ENCODE measurements around the gene EGR1.

The EGR1 gene

DNA sequence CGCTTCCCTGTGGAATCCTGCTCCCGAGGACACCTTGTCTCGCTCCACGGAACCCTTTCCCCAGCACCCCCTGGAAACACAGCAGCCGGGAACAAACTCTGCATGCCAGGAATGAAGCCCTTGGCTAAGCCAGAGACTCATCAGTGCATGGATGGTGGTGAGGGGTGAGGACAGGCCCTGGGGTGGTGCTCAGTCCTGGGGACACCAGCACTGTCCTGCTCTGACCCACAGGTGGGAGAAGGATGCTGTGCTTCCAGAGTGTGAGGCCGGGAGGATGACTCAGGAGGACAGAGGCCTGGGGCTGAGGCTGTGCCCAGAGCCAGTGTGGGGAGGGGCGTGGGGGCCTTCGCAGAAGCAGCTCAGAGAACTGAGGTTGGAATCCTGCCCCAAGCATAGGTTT lies 11.2 kb upstream of the EGR1 start:
- DNase-seq, result no peak

DNA sequence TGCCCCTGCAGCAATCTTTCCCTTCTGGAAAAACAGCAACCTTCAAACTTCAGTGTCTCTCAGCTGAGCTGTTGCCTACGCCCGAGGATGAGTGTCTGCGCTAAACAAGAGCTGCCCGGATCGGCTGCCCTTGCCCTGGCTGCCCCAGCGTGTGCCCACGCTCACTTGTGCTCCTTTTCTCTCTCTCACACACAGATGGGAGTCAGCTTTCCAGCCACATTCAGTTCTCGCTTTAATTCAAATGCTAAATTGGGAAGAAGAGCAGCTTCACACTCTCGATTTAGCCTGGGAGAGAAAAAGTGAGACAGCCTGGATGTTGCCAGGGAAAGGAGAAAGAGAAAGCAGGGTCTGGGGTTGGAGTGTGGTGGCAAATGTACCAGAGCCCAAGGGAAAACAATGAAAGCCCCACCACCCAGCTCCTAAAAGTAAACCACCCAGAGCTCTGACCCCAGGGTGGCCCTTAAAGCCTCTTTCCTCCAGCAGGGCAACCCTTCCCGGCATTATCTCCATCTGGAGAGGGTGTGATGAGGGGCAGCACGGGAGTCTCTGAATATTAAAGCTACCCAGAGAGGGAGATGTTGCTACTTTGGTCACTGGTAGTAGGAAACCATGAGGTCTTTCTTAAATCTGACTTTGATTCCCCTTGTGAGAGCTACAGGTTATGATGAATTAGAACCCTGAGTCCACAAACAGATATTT lies 9.9 kb upstream of the EGR1 start:
- no peak for DNase-seq

DNA sequence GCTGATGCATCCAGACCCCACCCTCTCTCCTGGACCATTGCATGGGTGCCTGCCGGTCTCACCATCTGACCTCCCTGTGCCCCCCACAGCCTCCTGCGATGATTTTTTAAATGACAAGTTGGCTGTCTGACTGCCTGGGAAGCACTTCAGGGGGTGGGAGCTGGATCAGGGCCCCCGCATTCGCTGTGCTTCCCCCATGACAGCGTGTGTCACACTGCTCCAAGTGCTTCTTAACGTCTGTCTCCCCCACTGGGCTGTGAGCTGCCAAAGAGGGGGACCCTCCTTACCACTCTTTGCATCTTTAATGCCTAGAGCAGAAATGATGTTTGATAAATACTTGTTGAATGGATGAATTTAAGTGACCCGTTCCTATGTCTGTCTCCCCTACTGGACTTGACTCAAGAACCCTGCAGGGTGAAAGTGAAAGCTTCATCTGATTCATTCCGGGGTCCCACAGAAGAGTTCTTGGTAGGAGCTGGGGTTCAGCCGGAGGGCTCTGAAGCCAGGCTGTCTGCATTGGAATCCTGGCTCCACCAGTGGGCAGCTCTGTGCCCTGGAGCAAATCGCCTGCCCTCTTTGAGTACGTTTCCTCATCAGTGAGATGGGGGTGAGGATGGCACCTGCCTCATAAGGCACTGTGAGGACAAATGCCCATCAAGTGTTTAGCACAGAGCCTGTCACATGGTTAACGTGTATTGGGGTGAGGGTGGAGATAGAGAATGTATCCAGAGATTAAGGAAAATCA lies 7.6 kb upstream of the EGR1 start:
- DNase-seq, result no peak

DNA sequence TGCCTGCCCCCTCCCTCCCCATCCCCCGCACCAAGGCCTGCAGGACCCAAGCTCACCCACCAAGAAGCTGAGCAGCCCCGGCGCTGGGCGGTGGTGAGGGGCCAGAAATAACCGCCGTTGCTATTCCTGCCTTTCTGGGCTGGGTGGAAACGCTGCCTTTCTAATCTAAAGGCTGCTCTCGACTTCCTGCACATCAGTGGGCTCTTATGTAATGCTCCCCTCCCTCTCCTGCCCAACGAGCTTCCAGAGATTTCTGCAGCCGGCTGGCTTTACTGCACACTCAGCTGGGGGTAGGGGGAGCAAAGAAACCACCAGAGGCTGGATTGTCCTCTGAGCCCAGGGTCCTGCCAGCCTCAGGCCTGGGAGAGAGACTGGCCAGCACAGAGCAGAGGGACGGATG lies 6.9 kb upstream of the EGR1 start:
- DNase-seq, result no peak

DNA sequence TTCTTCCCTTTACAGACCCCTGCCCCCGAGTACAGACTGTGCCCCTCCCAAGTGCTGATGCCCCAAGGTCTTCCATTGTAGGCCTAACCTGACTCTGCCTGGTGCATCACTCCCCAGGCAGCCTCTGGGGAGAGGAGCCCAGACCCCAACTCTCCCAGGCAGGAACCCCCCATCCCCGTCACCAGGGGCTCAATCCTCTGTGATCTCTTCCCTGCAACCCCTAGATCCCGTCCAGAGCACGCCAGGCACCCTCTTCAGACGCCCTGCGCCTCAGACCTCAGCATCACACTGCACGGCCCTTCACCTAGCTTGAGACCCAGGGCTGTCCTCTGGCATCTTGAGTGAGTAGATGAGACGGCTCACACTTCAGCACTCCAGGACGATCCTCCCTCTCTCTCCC lies 6.4 kb upstream of the EGR1 start:
- no peak for DNase-seq

DNA sequence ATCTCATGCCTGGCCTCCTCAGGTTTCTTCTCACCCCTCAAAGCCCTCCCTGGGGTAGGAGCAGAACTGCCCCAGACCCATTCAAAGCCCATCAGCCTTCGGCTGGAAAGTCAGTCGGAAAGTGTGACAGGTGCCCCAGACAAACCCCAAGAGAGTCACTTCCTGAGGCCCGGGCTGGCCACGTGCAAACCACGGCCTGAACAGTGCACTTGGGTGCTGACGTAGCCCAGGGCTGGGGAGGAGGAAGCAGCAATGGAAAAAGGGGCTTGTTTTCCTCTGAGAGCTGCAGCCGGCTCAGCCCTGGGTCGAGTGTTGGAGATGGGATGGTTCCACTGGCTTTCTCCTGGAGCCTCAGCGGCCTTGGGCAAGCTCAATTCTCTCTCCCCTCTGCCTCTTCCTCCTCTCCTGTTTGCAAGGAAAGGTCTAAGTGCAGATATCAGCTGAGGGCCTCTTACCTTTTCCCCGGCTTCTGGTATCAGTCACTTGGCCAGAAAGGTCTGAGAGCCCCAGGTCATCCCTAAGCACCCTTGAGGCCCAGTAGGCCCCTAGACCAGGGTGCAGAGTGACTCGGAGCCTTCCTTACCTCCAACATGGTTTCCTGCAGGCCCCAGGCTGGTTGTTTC lies 5.9 kb upstream of the EGR1 start:
- DNase-seq, result peak; percentile 84

DNA sequence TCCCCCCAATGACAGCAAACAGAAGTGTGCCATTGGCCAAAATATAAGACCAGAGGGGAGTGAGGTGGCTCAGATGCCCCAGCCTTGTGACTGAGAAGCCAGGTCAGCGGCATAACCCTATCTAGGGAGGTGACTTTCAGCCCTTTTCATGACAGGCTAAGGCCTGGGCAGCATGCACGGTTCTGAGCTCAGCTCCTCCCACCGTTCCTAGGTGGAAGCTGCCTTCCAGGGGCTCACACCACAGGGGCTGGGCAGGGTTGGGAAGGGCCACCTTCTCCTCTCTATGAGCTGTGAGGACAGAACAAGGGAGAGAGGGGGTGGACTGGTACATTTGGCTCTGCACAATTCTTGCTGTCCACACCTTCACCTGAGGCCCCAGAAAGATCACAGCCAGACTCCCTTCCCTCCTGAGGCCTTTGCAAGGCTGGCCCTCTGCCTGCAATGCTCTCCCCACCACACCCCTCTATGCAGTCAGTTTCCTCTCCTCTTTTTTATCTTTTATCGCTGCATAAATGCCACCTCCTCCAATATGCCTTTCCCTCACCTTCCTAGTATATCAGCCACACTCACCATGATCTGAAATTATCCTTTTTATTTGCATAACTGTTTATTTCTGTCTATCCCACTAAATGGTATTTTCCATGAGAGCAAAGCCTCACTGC lies 5.1 kb upstream of the EGR1 start:
- DNase-seq, result no peak

DNA sequence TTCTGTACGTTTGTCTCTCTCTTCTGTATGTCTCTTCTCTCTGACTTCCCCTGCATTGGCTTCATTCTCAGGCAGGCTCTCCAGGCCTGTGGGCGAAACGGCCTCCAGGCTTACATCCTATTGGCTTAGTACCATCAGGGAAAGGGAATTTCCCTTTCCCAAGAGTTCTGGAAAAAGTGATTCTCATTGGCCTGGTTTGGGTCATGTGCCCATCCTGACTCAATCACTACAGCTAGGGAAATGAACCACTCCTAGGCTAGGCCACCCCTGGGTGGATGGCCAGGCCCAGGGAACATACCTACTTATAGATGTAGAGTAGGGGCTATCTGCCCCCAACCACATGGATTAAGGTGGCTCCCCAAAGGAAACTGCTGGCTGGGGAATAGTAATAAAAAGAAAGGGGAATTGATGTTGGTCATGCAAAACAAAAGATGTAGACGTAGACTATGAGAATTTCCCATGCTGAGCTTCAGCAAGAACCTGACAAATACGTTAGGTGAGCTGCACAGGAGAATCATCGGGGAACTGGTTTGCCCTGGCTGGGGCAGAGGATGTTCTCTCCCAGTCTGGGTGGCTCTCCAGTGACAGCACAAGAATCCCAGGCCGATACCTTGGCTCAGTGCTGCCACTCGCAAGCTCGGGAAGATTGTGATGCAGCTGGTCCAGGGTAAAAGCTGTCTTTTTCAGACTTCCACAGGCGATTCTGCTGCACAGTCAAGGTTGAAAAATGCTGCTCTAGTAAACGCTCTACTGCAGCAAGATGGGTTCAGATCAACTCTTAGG lies 3.7 kb upstream of the EGR1 start:
- no peak for DNase-seq

DNA sequence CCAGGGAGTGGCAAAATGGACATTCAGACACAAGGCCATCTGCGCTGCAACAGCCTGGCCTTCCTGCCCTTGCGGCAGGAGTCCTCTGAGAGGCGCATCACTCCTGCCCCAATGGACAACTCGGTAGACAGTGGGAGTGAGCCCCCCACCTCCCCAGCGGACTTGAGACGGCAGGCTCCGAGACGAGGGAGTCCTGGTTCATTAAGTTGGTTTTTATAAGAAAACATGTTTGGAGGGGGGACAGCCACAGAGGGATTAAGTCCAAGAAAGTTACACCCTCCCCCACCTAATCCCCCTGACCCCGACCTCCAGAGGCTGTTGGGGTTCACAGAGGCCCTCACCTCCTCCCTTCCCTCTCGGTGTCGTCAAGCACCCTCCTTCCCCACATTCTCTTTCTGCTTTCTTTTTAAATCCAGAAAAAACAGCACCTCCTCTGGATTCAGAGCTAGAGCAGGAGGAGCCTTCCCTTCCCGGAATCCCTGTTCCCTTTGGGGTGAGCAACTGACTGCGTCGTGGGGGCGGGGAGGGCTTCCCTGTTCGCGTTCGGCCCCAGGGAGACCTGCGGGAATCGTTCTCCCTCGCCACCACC lies 1.8 kb upstream of the EGR1 start:
- DNase-seq, result peak; percentile 44

DNA sequence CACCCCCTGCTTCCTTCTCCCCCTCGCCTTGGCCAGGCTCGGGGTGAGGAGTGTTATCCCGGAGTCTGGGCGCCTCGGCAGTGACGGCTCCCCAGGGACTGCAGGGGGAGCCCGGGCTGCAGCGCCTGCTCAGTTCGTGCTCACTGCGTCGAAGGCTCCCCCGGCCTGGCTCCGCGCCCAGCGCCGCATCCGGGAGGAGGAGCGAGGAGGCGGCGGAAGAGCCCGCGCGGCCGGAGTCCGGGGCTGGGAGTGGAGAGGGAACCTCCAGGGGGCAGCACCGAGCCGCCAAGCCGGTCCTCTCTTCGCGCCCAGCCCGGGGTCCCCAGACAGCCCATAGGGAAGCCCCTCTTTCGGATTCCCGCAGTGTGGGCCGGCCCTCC lies 1.3 kb upstream of the EGR1 start:
- DNase-seq, result peak; percentile 93

DNA sequence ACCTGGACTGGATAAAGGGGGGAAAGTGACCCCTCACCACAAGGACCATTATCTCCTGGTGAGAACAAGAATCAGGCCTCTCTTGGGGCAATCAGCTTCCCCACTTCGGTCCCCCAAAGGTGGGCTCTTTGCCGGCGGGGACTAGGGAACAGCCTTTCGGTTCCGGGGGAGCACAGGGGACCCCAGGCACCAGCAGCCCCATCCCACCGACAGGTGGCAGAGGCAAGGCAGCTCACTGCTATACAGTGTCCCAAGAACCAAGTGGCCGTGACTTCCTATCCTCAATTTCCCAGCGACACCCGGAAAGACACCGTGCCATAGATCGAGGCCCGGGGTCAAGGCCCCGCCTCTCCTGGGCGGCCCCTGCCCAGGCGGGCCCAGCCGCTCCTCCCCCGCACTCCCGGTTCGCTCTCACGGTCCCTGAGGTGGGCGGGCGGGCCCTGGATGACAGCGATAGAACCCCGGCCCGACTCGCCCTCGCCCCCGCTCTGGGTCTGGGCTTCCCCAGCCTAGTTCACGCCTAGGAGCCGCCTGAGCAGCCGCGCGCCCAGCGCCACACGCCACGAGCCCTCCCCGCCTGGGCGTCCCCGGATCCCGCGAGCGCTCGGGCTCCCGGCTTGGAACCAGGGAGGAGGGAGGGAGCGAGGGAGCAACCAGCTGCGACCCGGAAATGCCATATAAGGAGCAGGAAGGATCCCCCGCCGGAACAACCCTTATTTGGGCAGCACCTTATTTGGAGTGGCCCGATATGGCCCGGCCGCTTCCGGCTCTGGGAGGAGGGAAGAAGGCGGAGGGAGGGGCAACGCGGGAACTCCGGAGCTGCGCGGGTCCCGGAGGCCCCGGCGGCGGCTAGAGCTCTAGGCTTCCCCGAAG lies 655 bp upstream of the EGR1 start:
- peak; percentile 98 for DNase-seq

DNA sequence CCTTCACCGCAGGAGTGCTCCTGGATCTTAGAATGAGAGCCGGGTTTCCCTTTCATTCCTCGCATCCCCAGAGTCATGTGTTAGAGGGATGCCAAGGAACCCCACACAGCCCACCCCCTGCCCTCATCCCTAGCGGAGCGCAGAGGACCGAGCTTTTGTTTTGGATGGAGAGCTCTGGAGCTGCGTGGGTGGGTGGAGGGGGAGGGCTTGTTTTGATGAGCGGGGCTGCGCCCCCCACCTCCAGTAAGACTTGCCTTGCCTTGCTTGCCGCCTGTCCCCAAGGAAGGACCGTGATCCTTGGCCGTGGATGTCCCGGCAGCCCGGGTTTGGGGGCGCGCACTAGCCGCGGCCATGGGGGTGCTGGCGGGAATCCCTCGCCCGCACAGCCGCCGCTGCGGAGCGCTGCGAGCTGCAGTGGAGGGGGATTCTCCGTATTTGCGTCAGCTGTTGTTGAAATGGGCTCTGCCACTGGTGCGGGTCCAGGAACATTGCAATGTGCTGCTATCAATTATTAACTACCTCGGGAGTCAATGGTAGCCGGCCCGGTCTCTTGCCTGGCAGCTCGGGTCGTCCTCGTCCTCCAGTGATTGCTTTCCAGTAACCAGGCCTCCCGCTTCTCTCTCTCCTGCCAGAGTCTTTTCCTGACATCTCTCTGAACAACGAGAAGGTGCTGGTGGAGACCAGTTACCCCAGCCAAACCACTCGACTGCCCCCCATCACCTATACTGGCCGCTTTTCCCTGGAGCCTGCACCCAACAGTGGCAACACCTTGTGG lies 1.0 kb downstream of the EGR1 start:
- peak; percentile 67 for DNase-seq

DNA sequence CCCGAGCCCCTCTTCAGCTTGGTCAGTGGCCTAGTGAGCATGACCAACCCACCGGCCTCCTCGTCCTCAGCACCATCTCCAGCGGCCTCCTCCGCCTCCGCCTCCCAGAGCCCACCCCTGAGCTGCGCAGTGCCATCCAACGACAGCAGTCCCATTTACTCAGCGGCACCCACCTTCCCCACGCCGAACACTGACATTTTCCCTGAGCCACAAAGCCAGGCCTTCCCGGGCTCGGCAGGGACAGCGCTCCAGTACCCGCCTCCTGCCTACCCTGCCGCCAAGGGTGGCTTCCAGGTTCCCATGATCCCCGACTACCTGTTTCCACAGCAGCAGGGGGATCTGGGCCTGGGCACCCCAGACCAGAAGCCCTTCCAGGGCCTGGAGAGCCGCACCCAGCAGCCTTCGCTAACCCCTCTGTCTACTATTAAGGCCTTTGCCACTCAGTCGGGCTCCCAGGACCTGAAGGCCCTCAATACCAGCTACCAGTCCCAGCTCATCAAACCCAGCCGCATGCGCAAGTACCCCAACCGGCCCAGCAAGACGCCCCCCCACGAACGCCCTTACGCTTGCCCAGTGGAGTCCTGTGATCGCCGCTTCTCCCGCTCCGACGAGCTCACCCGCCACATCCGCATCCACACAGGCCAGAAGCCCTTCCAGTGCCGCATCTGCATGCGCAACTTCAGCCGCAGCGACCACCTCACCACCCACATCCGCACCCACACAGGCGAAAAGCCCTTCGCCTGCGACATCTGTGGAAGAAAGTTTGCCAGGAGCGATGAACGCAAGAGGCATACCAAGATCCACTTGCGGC lies 1.8 kb downstream of the EGR1 start:
- peak; percentile 67 for DNase-seq

DNA sequence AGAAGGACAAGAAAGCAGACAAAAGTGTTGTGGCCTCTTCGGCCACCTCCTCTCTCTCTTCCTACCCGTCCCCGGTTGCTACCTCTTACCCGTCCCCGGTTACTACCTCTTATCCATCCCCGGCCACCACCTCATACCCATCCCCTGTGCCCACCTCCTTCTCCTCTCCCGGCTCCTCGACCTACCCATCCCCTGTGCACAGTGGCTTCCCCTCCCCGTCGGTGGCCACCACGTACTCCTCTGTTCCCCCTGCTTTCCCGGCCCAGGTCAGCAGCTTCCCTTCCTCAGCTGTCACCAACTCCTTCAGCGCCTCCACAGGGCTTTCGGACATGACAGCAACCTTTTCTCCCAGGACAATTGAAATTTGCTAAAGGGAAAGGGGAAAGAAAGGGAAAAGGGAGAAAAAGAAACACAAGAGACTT lies 2.4 kb downstream of the EGR1 start:
- DNase-seq, result no peak

DNA sequence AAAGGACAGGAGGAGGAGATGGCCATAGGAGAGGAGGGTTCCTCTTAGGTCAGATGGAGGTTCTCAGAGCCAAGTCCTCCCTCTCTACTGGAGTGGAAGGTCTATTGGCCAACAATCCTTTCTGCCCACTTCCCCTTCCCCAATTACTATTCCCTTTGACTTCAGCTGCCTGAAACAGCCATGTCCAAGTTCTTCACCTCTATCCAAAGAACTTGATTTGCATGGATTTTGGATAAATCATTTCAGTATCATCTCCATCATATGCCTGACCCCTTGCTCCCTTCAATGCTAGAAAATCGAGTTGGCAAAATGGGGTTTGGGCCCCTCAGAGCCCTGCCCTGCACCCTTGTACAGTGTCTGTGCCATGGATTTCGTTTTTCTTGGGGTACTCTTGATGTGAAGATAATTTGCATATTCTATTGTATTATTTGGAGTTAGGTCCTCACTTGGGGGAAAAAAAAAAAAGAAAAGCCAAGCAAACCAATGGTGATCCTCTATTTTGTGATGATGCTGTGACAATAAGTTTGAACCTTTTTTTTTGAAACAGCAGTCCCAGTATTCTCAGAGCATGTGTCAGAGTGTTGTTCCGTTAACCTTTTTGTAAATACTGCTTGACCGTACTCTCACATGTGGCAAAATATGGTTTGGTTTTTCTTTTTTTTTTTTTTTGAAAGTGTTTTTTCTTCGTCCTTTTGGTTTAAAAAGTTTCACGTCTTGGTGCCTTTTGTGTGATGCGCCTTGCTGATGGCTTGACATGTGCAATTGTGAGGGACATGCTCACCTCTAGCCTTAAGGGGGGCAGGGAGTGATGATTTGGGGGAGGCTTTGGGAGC lies 3.1 kb downstream of the EGR1 start:
- peak; percentile 54 for DNase-seq

DNA sequence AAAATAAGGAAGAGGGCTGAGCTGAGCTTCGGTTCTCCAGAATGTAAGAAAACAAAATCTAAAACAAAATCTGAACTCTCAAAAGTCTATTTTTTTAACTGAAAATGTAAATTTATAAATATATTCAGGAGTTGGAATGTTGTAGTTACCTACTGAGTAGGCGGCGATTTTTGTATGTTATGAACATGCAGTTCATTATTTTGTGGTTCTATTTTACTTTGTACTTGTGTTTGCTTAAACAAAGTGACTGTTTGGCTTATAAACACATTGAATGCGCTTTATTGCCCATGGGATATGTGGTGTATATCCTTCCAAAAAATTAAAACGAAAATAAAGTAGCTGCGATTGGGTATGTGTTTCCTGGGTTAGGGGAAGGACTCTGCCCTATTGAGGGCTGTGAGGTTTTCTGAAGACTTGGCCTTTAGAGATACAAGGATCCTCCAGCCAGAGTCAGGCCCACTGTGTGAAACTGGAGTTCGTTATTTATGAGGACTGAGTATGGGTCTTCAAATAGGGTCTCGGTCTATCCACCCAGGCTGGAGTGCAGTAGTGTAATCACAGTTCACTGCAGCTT lies 3.8 kb downstream of the EGR1 start:
- no peak for DNase-seq

DNA sequence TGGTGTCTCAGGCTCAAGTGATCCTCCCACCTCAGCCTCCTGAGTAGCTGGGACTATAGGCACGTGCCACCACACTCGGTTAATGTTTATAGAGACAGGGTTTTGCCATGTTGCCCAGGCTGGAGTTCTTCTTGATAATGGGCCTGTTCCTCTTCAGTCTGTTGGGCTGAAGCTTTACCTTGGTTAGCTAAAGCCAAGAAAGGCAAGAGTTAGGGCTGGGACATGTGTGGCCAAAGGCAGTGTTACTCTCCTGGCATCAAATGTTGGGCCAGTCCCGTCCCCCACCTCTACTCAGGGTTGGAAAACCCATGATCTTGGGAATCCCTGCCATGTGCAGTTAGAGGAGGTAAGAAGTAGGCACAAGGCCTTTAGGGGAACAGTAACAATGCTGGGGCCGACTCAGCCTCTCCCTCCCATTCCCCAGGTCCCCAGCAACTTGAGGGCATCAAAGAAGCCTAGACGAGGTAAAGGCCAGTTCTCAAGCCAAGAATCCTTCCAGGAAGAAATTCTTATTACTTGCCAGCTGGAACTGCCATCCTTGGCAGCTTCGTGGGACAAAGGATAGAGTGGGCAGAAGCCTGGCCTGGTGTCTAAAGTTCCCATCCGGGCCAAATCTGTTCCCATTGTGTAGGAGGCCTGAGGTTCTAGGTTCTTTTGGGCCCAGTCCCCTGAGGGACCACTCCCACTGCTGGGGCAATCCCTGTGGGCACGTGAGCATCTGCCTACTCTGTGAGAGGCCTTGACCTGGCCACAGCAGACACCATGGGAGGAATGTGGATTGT lies 4.5 kb downstream of the EGR1 start:
- DNase-seq, result peak; percentile 78
